ENCODE measurements around the gene STEAP1B. TPM values are rescaled to one million over a fixed set of nuclear protein-coding genes. Genes with fewer than 3 reads are reported as not detected.

STEAP1B gene
- total RNA-seq, 1 experiment from 2014 or later, result 1.0 TPM

DNA sequence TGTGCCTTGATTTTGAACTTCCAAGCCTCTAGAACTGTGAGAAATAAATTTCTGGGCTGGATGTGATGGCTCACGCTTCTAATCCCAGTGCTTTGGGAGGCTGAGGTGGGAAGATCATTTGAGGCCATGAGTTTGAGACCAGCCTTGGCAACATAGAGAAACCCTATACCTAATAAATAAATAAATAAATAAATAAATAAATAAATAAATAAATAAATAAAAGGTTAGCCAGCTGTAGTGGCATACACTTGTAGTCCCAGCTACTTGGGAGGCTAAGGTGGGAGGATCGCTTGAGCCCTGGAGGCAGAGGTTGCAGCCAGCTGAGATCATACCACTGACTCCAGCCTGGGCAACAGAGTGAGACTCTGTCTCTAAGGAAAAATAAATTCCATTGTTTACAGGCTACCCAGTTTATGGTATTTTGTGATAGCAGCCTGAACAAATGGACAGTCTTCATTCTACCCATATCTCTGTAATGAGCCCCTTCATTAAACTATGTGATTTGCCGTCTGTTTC, 67.7 kb downstream of the STEAP1B start:
- no peak for DNase-seq (ENCODE audit: low spot score)

DNA sequence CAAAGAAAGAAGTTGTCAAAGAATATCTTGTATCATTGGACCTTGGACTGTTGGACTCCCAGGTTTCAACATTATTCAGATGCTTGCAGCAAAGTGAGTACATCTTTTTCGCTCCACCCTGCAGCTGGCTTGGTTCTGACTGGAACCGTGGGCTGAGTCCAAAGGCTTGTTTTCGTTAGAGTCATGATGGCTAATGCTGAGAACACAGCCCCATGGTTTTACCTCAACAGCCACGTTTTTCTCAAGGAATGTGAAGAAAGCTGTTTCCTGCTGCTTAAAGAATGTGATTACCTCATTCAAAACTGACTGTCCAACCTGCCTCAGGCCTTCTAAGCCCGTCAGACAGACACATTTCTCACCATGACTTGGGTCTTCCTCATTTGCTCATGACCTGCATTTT, 69.5 kb downstream of the STEAP1B start:
- DNase-seq (ENCODE audit: low spot score), result peak; percentile 48

DNA sequence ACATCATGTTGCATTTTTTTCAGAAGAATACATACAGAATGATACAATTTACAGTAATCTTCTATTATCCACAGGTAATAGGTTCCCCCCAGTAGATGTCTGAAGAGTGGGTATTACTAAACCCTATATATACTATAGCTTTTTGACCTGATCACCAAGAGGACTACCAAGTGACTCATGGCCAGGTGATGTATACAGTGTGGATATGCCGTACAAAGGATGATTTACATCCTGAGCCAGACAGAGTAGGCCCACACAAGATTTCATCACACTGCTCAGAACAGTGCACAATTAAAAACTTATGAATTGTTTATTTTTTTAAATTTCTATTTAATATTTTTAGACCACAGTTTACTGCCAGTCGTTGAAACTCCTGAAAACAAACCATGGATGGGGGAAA, 70.6 kb downstream of the STEAP1B start:
- no peak for DNase-seq (ENCODE audit: low spot score)

DNA sequence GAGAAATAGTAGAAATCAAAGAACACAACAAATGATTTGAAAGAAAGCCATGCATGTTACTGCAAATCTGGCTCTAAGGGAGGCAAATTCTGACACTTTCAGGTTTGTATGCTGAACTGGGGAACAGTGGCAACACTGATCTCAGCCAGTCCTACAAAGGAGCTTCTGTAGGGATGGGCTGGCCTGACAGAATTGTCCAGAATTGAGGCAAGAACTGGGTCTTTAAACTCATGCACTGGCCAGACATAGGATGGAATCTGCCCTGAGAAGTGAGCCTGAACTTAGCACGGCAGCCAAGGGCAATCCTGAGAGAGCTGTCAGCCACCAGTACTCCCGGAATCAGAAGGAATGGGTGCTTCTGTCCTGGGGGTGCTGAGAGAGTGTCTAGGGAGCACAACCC, 72.1 kb downstream of the STEAP1B start:
- no peak for DNase-seq (ENCODE audit: low spot score)

DNA sequence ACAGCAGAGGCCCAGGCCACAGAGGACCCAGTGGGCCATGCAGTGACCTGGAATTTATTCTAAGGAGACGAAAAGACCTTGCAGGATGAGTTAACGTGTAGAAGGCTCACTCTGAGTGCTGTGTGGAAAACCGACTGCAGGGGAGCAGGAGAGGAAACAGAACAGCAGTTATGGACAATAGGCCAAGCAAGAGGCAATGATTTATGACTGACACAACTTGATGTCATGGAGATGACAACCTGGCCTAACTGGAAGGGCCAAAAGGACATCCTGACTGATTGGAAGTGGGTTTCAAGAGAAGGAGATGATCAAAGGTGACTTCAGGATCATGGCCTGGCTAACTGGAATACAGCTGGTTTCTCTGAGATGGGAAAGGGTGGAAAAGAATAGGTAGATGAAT, 72.9 kb downstream of the STEAP1B start:
- DNase-seq (ENCODE audit: low spot score), result no peak

DNA sequence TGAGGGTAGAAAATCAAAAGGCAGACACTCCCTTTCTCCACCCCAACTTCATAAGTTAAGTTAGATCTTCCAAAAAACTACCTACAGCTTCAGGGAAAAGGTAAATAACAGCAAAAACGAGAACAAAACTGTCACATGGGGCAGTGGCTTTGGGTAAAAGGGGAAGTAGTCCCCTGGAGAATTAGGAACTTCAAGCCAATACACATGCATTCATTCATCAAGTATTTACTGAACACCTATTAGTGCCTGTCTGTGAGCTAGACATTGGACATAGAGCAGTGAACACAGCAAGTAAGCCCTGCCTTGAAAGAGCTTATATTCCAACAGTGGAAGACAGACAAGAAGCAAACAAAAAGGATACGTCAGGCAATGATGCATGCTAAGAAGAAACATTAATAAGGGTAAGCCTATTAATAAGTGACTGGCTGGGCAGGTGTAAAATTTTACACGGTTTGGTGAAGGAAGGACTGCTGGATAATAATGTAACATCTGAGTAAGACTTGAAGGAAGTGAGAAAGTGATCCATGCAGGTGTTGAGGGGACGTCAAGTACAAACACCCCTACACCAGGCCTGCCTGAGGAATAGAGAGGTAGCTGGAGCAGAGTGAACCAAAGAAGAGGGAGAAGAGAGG, 73.4 kb downstream of the STEAP1B start:
- DNase-seq (ENCODE audit: low spot score), result no peak

DNA sequence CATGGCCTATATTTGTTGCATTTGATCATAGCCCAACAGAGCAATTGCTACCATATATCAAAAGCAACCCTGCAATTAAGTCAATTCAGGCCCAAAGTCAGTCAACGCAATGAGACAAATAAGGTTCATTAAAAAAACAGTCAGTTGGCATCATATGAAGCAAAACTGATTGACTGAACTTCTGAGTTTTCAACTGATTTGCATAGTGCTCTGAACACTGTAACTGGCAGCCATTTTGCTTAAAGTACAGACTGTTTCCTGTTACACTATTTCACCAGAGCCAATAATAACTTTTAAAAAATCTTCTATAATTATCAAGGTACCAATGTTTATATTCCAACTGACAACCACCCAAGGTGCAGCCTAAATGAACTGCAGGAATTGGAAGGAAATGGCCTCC, 74.6 kb downstream of the STEAP1B start:
- no peak for DNase-seq (ENCODE audit: low spot score)

DNA sequence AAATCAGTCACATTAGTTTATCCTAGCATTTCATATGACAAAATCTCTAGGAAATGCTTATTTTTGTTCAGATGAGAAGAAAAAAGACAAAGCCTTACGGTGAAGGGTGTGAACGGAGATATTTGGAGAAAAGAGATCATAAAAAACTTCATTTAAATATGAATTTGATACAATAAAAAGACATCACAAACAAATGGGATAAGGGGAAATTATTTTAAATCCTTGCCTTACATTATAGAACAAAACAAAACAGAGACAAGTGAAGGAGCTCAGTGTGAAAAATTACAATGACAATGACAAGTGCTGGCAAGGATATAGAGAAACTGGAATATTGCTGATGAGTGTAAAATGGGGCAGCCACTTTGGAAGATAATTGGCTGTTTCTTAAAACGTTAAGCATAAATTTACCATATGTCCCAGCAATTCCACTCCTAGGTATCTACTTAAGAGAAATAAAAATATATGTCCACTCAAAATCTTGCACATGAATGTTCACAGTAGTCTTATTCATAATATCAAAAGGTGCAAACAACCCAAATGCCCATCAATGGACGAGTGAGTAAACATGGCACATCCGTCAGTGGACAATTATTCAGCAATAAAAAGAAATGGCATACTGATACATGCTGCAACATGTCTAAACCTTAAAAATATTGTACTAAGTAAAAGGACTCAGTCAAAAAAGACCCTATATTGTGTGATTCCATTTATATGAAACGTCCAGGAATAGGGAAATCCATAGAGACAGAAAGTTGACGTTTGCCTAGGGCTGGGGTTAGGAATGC, 77.0 kb downstream of the STEAP1B start:
- no peak for DNase-seq (ENCODE audit: low spot score)

DNA sequence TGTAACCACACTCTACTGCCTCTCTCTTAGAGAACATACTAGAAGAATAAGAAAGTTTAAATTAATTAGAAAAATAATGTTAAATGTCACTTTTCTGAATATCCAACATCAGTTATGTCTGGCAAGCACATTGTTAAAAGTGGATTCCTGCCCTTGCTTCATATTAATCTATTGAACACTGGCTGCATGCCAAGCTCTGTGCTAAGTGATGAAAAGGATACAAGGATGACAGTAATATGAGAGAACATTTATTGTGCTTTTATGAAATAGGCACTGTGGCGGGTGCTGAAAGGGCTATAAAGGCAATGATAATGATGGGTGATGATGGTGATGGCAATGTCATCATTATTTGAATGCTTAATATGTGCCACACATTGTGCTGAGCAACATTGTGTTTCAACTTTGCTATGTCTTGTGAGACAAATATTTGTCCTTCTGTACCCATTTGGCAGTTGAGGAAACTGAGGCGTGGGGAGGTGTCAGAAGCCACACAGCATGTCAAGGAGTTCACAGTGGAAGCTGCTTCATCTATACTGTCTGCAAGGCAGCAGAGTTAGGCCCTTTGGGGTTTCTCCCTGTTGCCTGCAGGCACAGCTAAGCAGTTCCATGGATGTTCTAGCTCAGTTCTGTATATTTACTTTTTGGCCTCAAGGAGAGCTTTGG, 78.9 kb downstream of the STEAP1B start:
- no peak for DNase-seq (ENCODE audit: low spot score)

DNA sequence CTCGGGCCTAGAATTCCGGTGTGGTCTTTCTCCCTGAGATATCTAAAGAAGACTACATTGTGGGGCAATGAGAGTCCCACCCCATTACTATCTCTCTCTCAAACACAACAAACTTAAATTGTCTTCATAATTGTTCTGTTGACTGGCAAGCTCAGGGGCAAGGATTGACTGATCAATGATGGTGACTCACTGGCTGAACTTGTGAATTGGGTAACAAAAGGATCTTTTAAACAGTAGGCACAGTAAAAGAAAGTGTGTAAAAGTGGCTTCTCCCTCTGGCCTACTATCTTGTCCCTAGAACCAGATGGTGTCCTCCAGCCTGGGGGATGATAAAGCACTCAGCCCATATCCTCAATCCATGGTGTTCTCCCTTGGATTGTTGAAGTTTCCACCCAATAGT, 80.0 kb downstream of the STEAP1B start:
- no peak for DNase-seq (ENCODE audit: low spot score)

DNA sequence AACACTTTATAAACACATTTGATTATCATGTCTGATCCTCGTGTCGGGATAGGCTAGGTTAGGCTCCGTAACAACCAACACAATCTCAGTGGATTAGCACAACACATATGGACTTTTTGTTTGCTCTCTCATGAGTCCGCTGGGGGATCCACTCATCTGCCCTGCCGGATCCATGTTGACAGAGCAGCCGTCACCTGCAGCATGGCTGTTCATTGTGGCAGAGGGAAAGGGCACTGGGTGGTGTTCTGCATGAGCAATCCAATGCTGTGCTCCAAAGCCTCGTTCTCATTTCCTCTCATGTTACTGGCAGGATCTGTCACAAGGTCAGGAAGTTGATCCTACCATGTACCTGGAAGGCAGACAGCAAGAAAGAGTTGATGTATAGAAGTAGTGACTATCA, 80.5 kb downstream of the STEAP1B start:
- no peak for DNase-seq (ENCODE audit: low spot score)

DNA sequence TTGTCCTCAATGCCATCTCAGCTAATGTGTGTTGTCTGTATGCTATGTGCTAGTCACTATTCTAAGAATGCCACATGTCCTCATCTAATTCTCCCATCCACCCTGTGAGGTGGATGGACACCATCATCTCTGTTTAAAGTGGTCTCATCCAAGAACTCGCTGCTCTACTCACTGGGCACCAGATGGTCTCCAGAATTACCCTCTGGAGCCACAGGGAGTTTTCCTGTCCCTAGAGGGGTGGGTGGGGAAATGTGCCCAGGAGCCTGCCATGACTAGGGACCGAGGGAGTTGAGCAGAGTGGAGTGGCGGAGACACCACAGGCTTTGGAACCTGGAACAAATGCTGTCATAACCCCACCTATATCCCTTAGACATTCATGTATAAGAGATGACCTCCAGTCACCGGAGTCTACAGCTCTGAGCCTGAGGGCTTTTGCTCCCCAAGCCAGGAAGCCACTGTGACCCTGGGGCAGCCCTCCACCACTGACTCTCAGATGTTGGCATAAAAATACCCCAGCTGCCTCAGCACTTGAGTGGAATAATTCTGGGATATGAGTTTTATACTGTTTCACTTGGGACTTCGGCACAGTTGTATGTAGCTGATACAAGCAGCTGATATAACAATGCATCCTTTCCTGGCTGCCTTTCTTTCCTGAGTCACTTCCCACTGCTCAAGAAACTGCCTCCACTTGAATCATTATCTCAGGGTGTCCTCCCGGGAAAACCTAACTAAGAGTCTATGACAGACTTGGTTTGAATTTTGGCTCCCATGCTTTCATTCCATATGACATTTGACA, 81.5 kb downstream of the STEAP1B start:
- DNase-seq (ENCODE audit: low spot score), result no peak

DNA sequence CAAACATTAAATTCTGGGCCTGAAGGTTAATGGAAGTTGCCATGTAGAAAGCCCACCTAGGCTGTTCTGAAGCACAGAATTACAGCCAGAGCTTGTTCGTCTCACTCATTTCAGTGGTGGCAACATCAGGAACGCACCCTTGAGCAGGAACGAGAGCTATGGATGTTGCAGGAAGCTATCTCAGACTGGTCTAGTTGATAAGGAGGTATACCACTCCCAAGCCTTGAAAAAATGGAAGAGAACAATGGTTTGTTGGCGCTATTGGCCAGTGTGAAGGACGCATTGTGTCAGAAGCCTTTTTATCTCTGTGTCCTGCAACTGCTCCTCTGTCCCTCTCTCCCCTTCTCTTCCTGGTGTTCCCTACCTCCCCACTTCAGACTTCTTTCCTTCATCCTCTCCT, 82.1 kb downstream of the STEAP1B start:
- no peak for DNase-seq (ENCODE audit: low spot score)

DNA sequence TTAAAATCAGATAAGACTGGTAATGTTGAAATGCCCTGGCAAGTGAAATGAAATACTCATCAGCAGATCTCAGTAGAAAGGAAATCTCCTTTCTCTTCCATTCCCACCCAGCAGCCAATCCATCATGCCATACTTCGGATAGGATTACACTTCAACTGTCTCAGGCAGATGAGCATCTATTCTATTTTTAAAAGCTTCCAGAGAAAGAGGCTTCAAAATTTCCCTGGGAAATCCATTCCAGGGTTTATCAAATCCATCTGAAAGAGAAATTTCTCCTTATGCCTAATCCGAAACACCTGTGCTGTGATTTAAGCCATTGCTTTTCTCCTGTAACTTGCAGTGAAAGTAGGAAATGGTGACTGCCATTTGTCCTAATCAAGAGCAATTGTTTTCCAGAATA, 82.6 kb downstream of the STEAP1B start:
- no peak for DNase-seq (ENCODE audit: low spot score)

DNA sequence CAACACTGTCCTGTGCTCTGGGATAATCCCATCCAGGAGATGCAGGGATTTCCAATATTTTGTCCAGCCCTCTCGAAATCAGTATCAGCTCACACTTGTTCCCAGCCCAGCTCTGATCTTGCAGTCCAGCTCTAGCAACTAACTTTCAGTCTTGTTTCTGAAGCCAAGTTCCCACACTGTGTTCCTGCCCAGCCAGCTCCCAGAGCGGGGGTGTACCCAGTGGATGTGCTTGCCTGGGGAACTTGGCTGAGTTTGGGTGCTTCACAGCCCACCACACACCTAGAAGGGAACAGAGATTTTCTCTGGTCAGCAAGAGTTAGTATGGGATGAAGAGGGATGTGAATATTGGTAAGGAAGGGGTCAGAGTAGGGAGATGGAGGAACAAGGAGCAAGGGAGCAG, 85.6 kb downstream of the STEAP1B start:
- no peak for DNase-seq (ENCODE audit: low spot score)

DNA sequence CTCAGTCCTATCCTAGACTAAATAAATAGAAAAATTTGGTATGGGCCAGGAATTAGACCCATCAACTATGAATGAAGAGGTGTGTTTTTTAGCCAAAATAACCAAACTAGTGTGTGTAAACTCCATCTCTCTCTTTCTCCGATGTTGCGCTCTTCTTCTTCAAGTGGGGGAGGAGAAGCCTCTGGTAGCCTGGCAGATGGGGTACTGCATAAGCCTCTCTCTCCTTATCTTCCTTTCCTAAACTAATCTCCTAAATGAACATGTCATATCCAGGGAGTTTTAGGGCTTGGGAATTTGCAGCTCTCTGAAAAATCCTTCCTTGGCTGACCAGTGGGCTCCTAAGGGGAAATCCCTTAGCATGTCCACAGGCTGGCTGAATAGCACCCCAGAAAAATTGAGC, 86.8 kb downstream of the STEAP1B start:
- DNase-seq (ENCODE audit: low spot score), result no peak

DNA sequence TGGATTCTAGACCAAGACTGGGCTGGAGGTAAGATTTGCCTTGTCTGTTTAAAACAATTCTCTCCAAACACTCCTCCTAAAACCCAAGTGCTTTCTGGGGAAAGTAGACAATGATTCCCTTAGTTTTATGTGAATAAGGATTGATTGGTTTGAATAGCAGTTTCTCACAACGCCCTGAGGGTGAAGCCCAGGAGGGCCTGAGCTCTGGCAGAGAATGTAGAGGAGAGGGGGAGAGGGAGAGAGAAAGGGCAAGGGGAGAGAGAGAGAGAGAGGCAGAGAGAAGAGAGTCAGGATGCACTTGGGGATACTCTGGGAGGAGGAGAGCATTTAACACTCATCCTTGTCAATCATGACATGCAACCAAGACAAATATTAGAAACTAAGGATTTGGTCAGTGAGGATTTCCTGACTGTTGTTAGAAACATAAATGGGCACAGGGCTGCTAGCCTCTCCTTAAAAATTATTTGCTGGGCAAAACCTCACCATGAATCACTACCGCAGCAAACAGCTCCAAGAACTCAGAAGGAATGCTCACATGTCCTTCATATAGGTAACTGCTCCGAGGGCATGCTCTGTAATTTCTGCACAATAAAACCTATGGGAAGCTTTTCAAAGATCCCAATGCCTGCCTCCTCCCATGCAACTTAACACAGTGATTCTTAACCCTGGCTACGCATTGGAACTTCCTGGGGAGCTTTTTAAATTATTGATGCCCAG, 87.9 kb downstream of the STEAP1B start:
- no peak for DNase-seq (ENCODE audit: low spot score)

DNA sequence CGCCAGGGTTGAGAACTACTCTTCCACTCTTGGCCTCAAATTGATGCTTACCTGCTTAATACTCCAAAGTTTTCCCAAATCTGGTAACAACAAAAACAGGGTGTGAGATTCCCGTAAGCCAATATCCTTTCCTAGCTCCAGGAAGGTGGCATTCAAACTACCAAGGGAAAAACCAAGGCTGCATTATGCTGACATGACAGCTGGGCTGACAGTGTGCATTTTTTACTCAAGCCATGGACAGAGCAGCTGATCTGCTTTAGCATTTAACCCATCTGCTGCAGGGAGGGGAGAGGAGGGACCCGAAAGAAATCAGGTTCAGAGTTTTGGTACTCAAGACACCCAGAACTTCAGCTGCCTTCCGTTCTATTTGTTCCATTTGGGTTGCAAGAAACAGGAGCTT, 93.3 kb downstream of the STEAP1B start:
- no peak for DNase-seq (ENCODE audit: low spot score)

DNA sequence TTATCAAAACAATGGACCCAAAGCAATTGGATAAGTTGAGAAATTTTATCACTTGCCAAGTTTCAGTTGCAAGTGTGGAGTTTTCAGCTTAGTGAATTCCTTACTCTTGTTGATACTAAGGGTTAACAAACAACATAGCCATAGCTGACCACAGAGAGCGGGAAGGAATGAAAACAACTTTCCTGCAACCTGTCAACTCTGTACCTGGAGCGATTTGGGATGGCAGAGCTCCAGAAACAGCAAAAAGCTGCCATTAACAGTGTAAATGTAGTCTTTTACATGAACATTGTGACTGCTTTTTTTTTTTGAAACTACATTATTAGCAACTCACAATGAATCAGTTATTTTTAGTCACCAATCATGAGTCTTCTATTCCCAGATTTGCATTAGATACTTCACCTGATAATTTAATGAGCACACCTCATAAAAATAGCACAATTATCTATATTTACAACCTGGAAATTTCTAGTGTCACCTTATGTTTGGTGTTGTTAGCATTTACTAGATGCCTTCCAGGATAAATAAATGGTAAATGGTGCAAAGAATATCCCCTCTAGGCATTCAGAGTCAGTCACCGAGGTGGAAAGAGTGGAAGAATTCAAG, 95.5 kb downstream of the STEAP1B start:
- DNase-seq (ENCODE audit: low spot score), result no peak

DNA sequence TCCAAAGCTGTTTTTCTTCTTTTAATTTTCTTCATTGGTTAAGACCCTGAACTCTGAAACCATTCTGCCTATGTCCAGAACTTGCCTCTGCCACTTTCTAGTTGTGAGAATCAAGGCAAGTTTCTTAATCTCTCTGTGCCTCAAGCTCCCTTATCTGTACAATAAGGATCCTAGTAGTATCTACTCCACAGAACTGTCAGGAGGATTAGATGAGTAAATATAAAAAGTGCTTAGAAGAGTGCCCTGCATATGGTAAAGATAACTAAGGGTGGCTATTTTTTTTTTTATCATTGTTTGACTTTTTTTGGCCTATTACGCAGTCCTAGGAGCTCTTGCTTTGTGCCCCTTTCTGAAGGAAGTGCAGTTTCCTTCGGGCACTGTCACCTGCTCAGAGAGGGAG, 96.6 kb downstream of the STEAP1B start:
- DNase-seq (ENCODE audit: low spot score), result no peak

DNA sequence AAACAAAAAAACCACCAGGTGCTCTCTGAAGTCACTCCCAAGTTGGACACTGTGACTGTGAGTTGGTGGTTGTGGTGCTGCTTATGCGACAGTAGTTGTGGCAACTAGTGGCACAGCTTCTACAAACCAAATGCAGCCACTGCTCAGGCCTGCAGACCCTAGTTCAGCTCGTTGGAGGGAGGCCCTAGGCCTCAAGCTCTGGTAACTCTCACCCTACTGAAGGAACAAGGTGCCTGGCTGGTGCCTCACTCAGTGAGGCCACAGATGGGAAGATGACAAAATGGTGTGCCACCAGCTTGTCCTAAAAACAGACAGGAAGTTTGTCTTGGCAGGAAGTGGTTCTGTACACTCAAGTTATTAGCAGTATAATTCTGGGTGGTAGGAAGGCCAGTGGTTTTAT, 97.7 kb downstream of the STEAP1B start:
- DNase-seq (ENCODE audit: low spot score), result no peak

All from H4 (cell line).